ENCODE results near the gene ZNF776. TPM values are rescaled to one million over a fixed set of nuclear protein-coding genes. Genes with fewer than 3 reads are reported as not detected.
A peak's percentile ranks its signal among the peaks of the same experiment; 100 is the strongest.

ZNF776 gene
- polyA plus RNA-seq, 1 donor (not counting 4 experiments of a cell fraction or from before 2014, with no cell fraction given): 7.4 TPM

DNA sequence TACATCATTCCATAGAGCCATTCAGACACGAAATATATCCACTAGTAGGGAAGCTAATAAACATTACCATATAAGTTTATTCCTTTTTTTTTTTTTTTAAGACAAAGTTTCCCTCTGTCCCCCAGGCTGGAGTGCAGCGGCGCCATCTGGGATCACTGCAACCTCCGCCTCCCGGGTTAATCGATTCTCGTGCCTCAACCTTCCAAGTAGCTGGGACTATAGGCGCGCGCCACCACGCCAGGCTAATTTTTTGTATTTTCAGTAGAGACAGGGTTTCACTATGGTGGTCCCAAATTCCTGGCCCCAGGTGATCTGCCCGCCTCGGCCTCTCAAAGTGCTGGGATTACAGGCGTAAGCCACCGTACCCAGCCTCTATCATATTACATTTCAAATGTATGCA is 37.0 kb upstream of the ZNF776 start:
- Histone ChIP-seq H3K4me1 (ENCODE audit: control insufficient read depth, extremely low read depth, insufficient read depth, low read length) (peaks cover 8% of the 10 kb centered on the region), H3K4me3 (ENCODE audit: control insufficient read depth in 2 of 3, extremely low read depth in 1 of 3, insufficient read depth in 2 of 3, low read depth in 1 of 3, low read length in 3 of 3) (no peak overlapping the region), H3K4me2 (ENCODE audit: control insufficient read depth, extremely low read depth, insufficient read depth, low read depth, low read length) (peak overlapping the region; percentile 82), H4K20me1 (ENCODE audit: control insufficient read depth, extremely low read depth, insufficient read depth, low read length) (no peaks in the 10 kb centered on the region), H3K9me1 (ENCODE audit: control insufficient read depth, extremely low read depth, insufficient read depth, low read length) (no peaks in the 10 kb centered on the region), H2AFZ (ENCODE audit: control insufficient read depth, low read length) (peak overlapping the region; percentile 90), H3K9me3 (ENCODE audit: control insufficient read depth, low read depth, low read length) (no peaks in the 10 kb centered on the region), H3K27ac (ENCODE audit: control insufficient read depth, insufficient read depth, low read length) (no peak overlapping the region), H3K9ac (ENCODE audit: control insufficient read depth, extremely low read depth, insufficient read depth, low read length) (no peak overlapping the region), H3K36me3 (ENCODE audit: control insufficient read depth in 2 of 2, extremely low read depth in 1 of 2, insufficient read depth in 2 of 2, low read length in 2 of 2) (no peaks in the 10 kb centered on the region), H3K79me2 (ENCODE audit: control insufficient read depth, insufficient read depth, low read length) (peaks cover 5% of the 10 kb centered on the region), H3K27me3 (ENCODE audit: control insufficient read depth, extremely low read depth, insufficient read depth, low read length) (peaks cover 13% of the 10 kb centered on the region)
- dilution Hi-C loops (cut with MboI; ENCODE audit: extremely low pct_ligation_motif_present, low sequenced_read_pairs): no loop called here
- DNase-seq (ENCODE audit: low read depth, low spot score) (no peak), FAIRE-seq (no peak)
- TF ChIP-seq EZH2 (IDR thresholded peaks at IDR 0.05; ENCODE audit: low read length): no peak
- TF ChIP-seq, protein P1, sequence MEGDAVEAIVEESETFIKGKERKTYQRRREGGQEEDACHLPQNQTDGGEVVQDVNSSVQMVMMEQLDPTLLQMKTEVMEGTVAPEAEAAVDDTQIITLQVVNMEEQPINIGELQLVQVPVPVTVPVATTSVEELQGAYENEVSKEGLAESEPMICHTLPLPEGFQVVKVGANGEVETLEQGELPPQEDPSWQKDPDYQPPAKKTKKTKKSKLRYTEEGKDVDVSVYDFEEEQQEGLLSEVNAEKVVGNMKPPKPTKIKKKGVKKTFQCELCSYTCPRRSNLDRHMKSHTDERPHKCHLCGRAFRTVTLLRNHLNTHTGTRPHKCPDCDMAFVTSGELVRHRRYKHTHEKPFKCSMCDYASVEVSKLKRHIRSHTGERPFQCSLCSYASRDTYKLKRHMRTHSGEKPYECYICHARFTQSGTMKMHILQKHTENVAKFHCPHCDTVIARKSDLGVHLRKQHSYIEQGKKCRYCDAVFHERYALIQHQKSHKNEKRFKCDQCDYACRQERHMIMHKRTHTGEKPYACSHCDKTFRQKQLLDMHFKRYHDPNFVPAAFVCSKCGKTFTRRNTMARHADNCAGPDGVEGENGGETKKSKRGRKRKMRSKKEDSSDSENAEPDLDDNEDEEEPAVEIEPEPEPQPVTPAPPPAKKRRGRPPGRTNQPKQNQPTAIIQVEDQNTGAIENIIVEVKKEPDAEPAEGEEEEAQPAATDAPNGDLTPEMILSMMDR (optimal IDR thresholded peaks at IDR 0.05 in 1 of 3, IDR thresholded peaks at IDR 0.05 in 1 of 3, conservative IDR thresholded peaks at IDR 0.05 in 1 of 3; ENCODE audit: extremely low read depth in 1 of 3, insufficient read depth in 2 of 3, low read length in 3 of 3): no peak

- H3K9me1 ChIP-seq (ENCODE audit: control insufficient read depth, extremely low read depth, insufficient read depth, low read length): no peaks in the 10 kb centered on the region
- dilution Hi-C loops (cut with MboI; ENCODE audit: extremely low pct_ligation_motif_present, low sequenced_read_pairs): no loop called here
- no peak overlapping the region for H3K4me3 ChIP-seq (ENCODE audit: control insufficient read depth in 2 of 3, extremely low read depth in 1 of 3, insufficient read depth in 2 of 3, low read depth in 1 of 3, low read length in 3 of 3)
- H3K9me3 ChIP-seq (ENCODE audit: control insufficient read depth, low read depth, low read length): no peaks in the 10 kb centered on the region
- peaks cover 8% of the 10 kb centered on the region for H3K4me1 ChIP-seq (ENCODE audit: control insufficient read depth, extremely low read depth, insufficient read depth, low read length)
- H3K79me2 ChIP-seq (ENCODE audit: control insufficient read depth, insufficient read depth, low read length): peaks cover 5% of the 10 kb centered on the region
- H2AFZ ChIP-seq (ENCODE audit: control insufficient read depth, low read length): no peak overlapping the region
- FAIRE-seq (no peak), DNase-seq (ENCODE audit: low read depth, low spot score) (no peak)
- TF ChIP-seq, protein P1 (optimal IDR thresholded peaks at IDR 0.05 in 1 of 3, IDR thresholded peaks at IDR 0.05 in 1 of 3, conservative IDR thresholded peaks at IDR 0.05 in 1 of 3; ENCODE audit: extremely low read depth in 1 of 3, insufficient read depth in 2 of 3, low read length in 3 of 3): no peak
- TF ChIP-seq EZH2 (IDR thresholded peaks at IDR 0.05; ENCODE audit: low read length): no peak
- no peaks in the 10 kb centered on the region for H4K20me1 ChIP-seq (ENCODE audit: control insufficient read depth, extremely low read depth, insufficient read depth, low read length)
- H3K27ac ChIP-seq (ENCODE audit: control insufficient read depth, insufficient read depth, low read length): no peak overlapping the region
- no peaks in the 10 kb centered on the region for H3K36me3 ChIP-seq (ENCODE audit: control insufficient read depth in 2 of 2, extremely low read depth in 1 of 2, insufficient read depth in 2 of 2, low read length in 2 of 2)
- peaks cover 13% of the 10 kb centered on the region for H3K27me3 ChIP-seq (ENCODE audit: control insufficient read depth, extremely low read depth, insufficient read depth, low read length)
- no peak overlapping the region for H3K9ac ChIP-seq (ENCODE audit: control insufficient read depth, extremely low read depth, insufficient read depth, low read length)
- H3K4me2 ChIP-seq (ENCODE audit: control insufficient read depth, extremely low read depth, insufficient read depth, low read depth, low read length): no peak overlapping the region
These were observed 34.4 kb upstream of the ZNF776 start for GRCh38 chr19:57712222-57712621.

Measured in keratinocyte (primary cell).